H1 (cell line): ENCODE measurements around the gene CLEC2D. TPM values are rescaled to one million over a fixed set of nuclear protein-coding genes. Genes with fewer than 3 reads are reported as not detected.

Experiments used
- CTCF ChIA-PET: fragments of 300-600 bp; sonication (Branson Sonifier 250); formaldehyde crosslinking; loops from one replicate; lab custom pipeline; 2021; ENCODE audit not compliant: partially characterized antibody; lab: Charles Lee
- POLR2A ChIA-PET: fragments of 300-600 bp; sonication (Branson Sonifier 250); formaldehyde crosslinking; loops from one replicate; lab custom pipeline; 2021; ENCODE audit warnings: inconsistent platforms; ENCODE audit not compliant: partially characterized antibody; lab: Charles Lee
- DNase-seq, 2 experiments: peaks; one replicate each; pipeline versions ENCODE4 v3.0.0 to v3.0.0-alpha.2; 2010 to 2022; ENCODE audit warnings: low spot score in 2 of 2, low read depth in 1 of 2, mixed read lengths in 1 of 2
- FAIRE-seq: peaks from 2 replicates; lab custom pipeline; 2011; peaks lifted over from hg19 to GRCh38; lab: Jason Lieb, UNC
- H2AFZ ChIP-seq: 2 replicates; pipeline ENCODE4 v1.8.1; 2012; ENCODE audit warnings: low read length, inconsistent platforms
- H2AK5ac ChIP-seq: 2 replicates; pipeline ENCODE4 v1.6.1; 2013; ENCODE audit warnings: low read depth, low read length
- H2BK120ac ChIP-seq: replicated peaks from 2 replicates; pipeline ENCODE3; 2013; ENCODE audit warnings: low read depth, low read length, inconsistent platforms
- H2BK12ac ChIP-seq: 2 replicates; pipeline ENCODE4 v1.6.1; 2013; ENCODE audit warnings: low read depth, low read length
- H2BK15ac ChIP-seq: 2 replicates; pipeline ENCODE4 v1.6.1; 2013; ENCODE audit warnings: low read length
- H2BK20ac ChIP-seq: 2 replicates; pipeline ENCODE4 v1.6.1; 2013; ENCODE audit warnings: low read length
- H2BK5ac ChIP-seq: 2 replicates; pipeline ENCODE4 v1.6.1; 2013; ENCODE audit warnings: low read depth, low read length
- H3K14ac ChIP-seq: 2 replicates; pipeline ENCODE4 v1.6.1; 2013; ENCODE audit warnings: inconsistent platforms; ENCODE audit not compliant: insufficient read length
- H3K18ac ChIP-seq: 2 replicates; pipeline ENCODE4 v1.6.1; 2013; ENCODE audit warnings: low read length; ENCODE audit errors: extremely low read depth
- H3K23ac ChIP-seq: 2 replicates; pipeline ENCODE4 v1.6.1; 2013; ENCODE audit warnings: inconsistent platforms; ENCODE audit not compliant: insufficient read length
- H3K23me2 ChIP-seq: 2 replicates; pipeline ENCODE4 v1.6.1; 2013; ENCODE audit warnings: low read depth, low read length
- H3K27ac ChIP-seq: 2 replicates; pipeline ENCODE4 v1.6.1; 2011; ENCODE audit warnings: low read depth, low read length, inconsistent platforms
- H3K27me3 ChIP-seq, 4 experiments: replicated peaks in 1 of 4; 1 replicate in 1 of 4; 2 replicates in 3 of 4; pipeline versions ENCODE4 v1.6.1 to v1.8.1; 2011 to 2013; ENCODE audit warnings: low read length in 3 of 4, mild to moderate bottlenecking in 3 of 4, inconsistent platforms in 2 of 4, mixed read lengths in 2 of 4, moderate library complexity in 1 of 4; ENCODE audit not compliant: control insufficient read depth in 3 of 4, insufficient read depth in 3 of 4; ENCODE audit errors: extremely low read depth in 1 of 4
- H3K36me3 ChIP-seq, 4 experiments: 2 replicates each; pipeline versions ENCODE4 v1.6.1 to v1.8.1; 2011 to 2013; ENCODE audit warnings: mild to moderate bottlenecking in 4 of 4, low read length in 3 of 4, moderate library complexity in 2 of 4, control low read depth in 1 of 4, inconsistent platforms in 1 of 4; ENCODE audit not compliant: insufficient read depth in 4 of 4, control insufficient read depth in 2 of 4
- H3K4ac ChIP-seq: replicated peaks from 2 replicates; pipeline ENCODE3; 2013; ENCODE audit warnings: low read length, low read depth, mixed read lengths, inconsistent platforms; ENCODE audit not compliant: insufficient read length
- H3K4me1 ChIP-seq, 4 experiments: replicated peaks in 1 of 4; 1 replicate in 1 of 4; 2 replicates in 3 of 4; pipeline versions ENCODE4 v1.6.1 to v1.8.1; 2011 to 2013; ENCODE audit warnings: low read length in 3 of 4, inconsistent platforms in 2 of 4, mixed read lengths in 1 of 4; ENCODE audit not compliant: insufficient read depth in 4 of 4, control insufficient read depth in 3 of 4
- H3K4me2 ChIP-seq, 2 experiments: 2 replicates each; pipeline versions ENCODE4 v1.6.1 to v1.8.1; 2011 to 2013; ENCODE audit warnings: low read depth in 2 of 2, low read length in 2 of 2, control low read depth in 1 of 2, inconsistent platforms in 1 of 2, mild to moderate bottlenecking in 1 of 2; ENCODE audit not compliant: insufficient read depth in 1 of 2
- H3K4me3 ChIP-seq, 4 experiments: fragments of 200-600, 300-600 bp in 1 of 4; sonication (generic), shearing (Covaris generic), sonication (Bioruptor Twin) in 1 of 4; 2 replicates each; pipeline versions ENCODE4 v1.5.1 to v1.8.1; 2011 to 2016; ENCODE audit warnings: low read length in 4 of 4, low read depth in 3 of 4, control low read depth in 2 of 4, inconsistent platforms in 2 of 4, mild to moderate bottlenecking in 2 of 4, mixed read lengths in 1 of 4, moderate library complexity in 1 of 4; ENCODE audit not compliant: insufficient read depth in 2 of 4; ENCODE audit errors: extremely low read depth in 1 of 4
- H3K56ac ChIP-seq: replicated peaks from 2 replicates; pipeline ENCODE3; 2013; ENCODE audit warnings: low read depth, mild to moderate bottlenecking, mixed read lengths, low read length, inconsistent platforms; ENCODE audit not compliant: insufficient read length
- H3K79me1 ChIP-seq: 2 replicates; pipeline ENCODE4 v1.6.1; 2013; ENCODE audit warnings: low read depth, low read length, control low read depth
- H3K79me2 ChIP-seq, 2 experiments: 2 replicates each; pipeline versions ENCODE4 v1.6.1 to v1.8.1; 2012 to 2013; ENCODE audit warnings: low read length in 2 of 2, mild to moderate bottlenecking in 2 of 2, inconsistent platforms in 1 of 2; ENCODE audit not compliant: insufficient read depth in 2 of 2, control insufficient read depth in 1 of 2
- H3K9ac ChIP-seq, 4 experiments: replicated peaks in 1 of 4; 1 replicate in 1 of 4; 2 replicates in 3 of 4; pipeline versions ENCODE4 v1.6.1 to v1.8.1; 2011 to 2013; ENCODE audit warnings: low read depth in 3 of 4, low read length in 3 of 4, control low read depth in 2 of 4, mild to moderate bottlenecking in 2 of 4, moderate library complexity in 2 of 4, inconsistent platforms in 1 of 4; ENCODE audit errors: extremely low read depth in 1 of 4
- H3K9me3 ChIP-seq, 2 experiments: 2 replicates each; pipeline versions ENCODE4 v1.6.1 to v1.8.1; 2012 to 2013; ENCODE audit warnings: mild to moderate bottlenecking in 2 of 2, moderate library complexity in 2 of 2, control low read depth in 1 of 2, inconsistent platforms in 1 of 2, low read depth in 1 of 2, low read length in 1 of 2, mixed read lengths in 1 of 2; ENCODE audit not compliant: insufficient read depth in 2 of 2
- H4K20me1 ChIP-seq, 2 experiments: replicated peaks in 1 of 2; 2 replicates each; pipeline versions ENCODE3 to v1.8.1; 2011 to 2013; ENCODE audit warnings: inconsistent platforms in 2 of 2, low read length in 2 of 2, mild to moderate bottlenecking in 1 of 2; ENCODE audit not compliant: insufficient read depth in 2 of 2, control insufficient read depth in 1 of 2
- H4K5ac ChIP-seq: 2 replicates; pipeline ENCODE4 v1.6.1; 2013; ENCODE audit warnings: low read length, low read depth, mixed read lengths, inconsistent platforms; ENCODE audit not compliant: insufficient read length
- H4K8ac ChIP-seq: 2 replicates; pipeline ENCODE4 v1.8.0; 2013; ENCODE audit warnings: mild to moderate bottlenecking, moderate library complexity, low read length, inconsistent platforms; ENCODE audit not compliant: insufficient read depth; ENCODE audit errors: extremely low read depth
- H4K91ac ChIP-seq: replicated peaks from 2 replicates; pipeline ENCODE3; 2013; ENCODE audit warnings: low read length, mixed read lengths, inconsistent platforms; ENCODE audit not compliant: insufficient read length
- E2F6 ChIP-seq: IDR thresholded peaks from 2 replicates; pipeline ENCODE4 v1.6.1; 2012; ENCODE audit warnings: inconsistent platforms
- EZH2 ChIP-seq: fragments of 200-600 bp; sonication (generic); IDR thresholded peaks from 2 replicates; pipeline ENCODE4 v1.7.1; 2012; ENCODE audit warnings: low read depth, mild to moderate bottlenecking, moderate library complexity, low read length, inconsistent platforms; ENCODE audit not compliant: severe bottlenecking
- PHF8 ChIP-seq: fragments of 200-600 bp; sonication (generic); conservative IDR thresholded peaks from 2 replicates; pipeline ENCODE4 v1.7.1; 2012; ENCODE audit warnings: low read depth, mild to moderate bottlenecking, inconsistent platforms, low read length, moderate library complexity
- SP2 ChIP-seq: IDR thresholded peaks from 2 replicates; pipeline ENCODE4 v1.6.1; 2012; ENCODE audit warnings: mild to moderate bottlenecking, low read length, inconsistent platforms
- TAF7 ChIP-seq: optimal IDR thresholded peaks from 2 replicates; pipeline ENCODE3; 2011; ENCODE audit warnings: low read depth, mild to moderate bottlenecking, inconsistent platforms, low read length, moderate library complexity, borderline replicate concordance
- TEAD4 ChIP-seq: IDR thresholded peaks from 2 replicates; pipeline ENCODE4 v1.6.1; 2012; ENCODE audit warnings: low read depth, low read length, inconsistent platforms, mixed read lengths
- polyA plus RNA-seq, 7 experiments: library from polyadenylated mRNA; depleted of rRNA in 3 of 7; stranded (reverse) in 5 of 7; unstranded in 2 of 7; fragments of >200 nt in 5 of 7; fragments of 200-250 nt in 2 of 7; gene quantifications; 1 replicate in 5 of 7; 2 replicates in 1 of 7; 4 replicates in 1 of 7; pipeline versions ENCODE4 v1.2.1 to v1.2.3, GENCODE V29; 2011 to 2013; ENCODE audit warnings: missing spikeins in 2 of 7, mixed read lengths in 2 of 7
- total RNA-seq: library from RNA; stranded (reverse); fragmentation: NEBNext Ultra II Directional; extraction: Animal tissue kit (Norgen Biotek cat#: 25700); gene quantifications from 2 replicates; pipeline ENCODE4 v1.2.1, GENCODE V29; 2021

Gene CLEC2D
- total and polyA plus RNA-seq, 2 of the 8 experiments (the other 6 are each of a cell fraction or from before 2014, with no cell fraction given): 4.2 to 6.2 TPM

GRCh38 chr12:9626291-9626690, 43.2 kb upstream of the CLEC2D start:
- no peak overlapping the region for H3K23ac ChIP-seq
- H3K27ac ChIP-seq: no peak overlapping the region
- ChIA-PET CTCF (interaction anchor here (0.6 to 3.0 kb wide), 3 partner anchors 8 to 116 kb away, joined by 3 to 13 read pairs (median 3); no protein-coding TSS in a partner anchor), POLR2A (no interaction called here)
- no peak overlapping the region for H2BK15ac ChIP-seq
- no peak overlapping the region for H2BK20ac ChIP-seq
- no peaks in the 10 kb centered on the region for H3K4me1 ChIP-seq
- H3K79me1 ChIP-seq: no peaks in the 10 kb centered on the region
- no peaks in the 10 kb centered on the region for H4K20me1 ChIP-seq
- H4K91ac ChIP-seq: no peak overlapping the region
- H3K23me2 ChIP-seq: no peaks in the 10 kb centered on the region
- H3K4me2 ChIP-seq: no peak overlapping the region
- H3K4ac ChIP-seq: no peak overlapping the region
- no peak for TF ChIP-seq E2F6
- no peak for TF ChIP-seq SP2
- TF ChIP-seq EZH2: no peak
- no peak for TF ChIP-seq TEAD4
- no peak for TF ChIP-seq PHF8
- no peak for TF ChIP-seq TAF7
- H3K9me3 ChIP-seq: no peaks in the 10 kb centered on the region
- DNase-seq (no peak), FAIRE-seq (no peak)
- no peak overlapping the region for H2BK120ac ChIP-seq
- H4K5ac ChIP-seq: no peak overlapping the region
- H2BK5ac ChIP-seq: no peak overlapping the region
- H3K56ac ChIP-seq: no peak overlapping the region
- no peaks in the 10 kb centered on the region for H3K36me3 ChIP-seq
- no peak overlapping the region for H2BK12ac ChIP-seq
- no peaks in the 10 kb centered on the region for H3K27me3 ChIP-seq
- no peak overlapping the region for H3K14ac ChIP-seq
- H3K79me2 ChIP-seq: no peaks in the 10 kb centered on the region
- no peak overlapping the region for H4K8ac ChIP-seq
- H3K18ac ChIP-seq: no peak overlapping the region
- no peak overlapping the region for H3K9ac ChIP-seq
- H2AFZ ChIP-seq: no peak overlapping the region
- no peak overlapping the region for H2AK5ac ChIP-seq
- H3K4me3 ChIP-seq: no peak overlapping the region
